IMR-90 (cell line): ENCODE measurements around the gene CCDC88B.

Experiments used
- BHLHE40 ChIP-seq: fragments of 150-350 bp; IDR thresholded peaks from 2 replicates; pipeline ENCODE4 v1.6.1; 2016; ENCODE audit warnings: mild to moderate bottlenecking, low read depth, low read length
- CEBPB ChIP-seq: IDR thresholded peaks from 2 replicates; pipeline ENCODE4 v1.6.1; 2012; ENCODE audit warnings: low read depth, low read length, improper control_type of control experiment
- CTCF ChIP-seq: conservative IDR thresholded peaks from 2 replicates; pipeline ENCODE4 v1.5.1; 2012; ENCODE audit warnings: mild to moderate bottlenecking, low read depth, low read length, improper control_type of control experiment
- POLR2A ChIP-seq: IDR thresholded peaks from 2 replicates; pipeline ENCODE4 v1.6.1; 2012; ENCODE audit warnings: mild to moderate bottlenecking, low read depth, low read length
- RAD21 ChIP-seq: IDR thresholded peaks from 2 replicates; pipeline ENCODE4 v1.6.1; 2012; ENCODE audit warnings: low read length, improper control_type of control experiment
- RFX5 ChIP-seq: IDR thresholded peaks from 2 replicates; pipeline ENCODE4 v1.8.0; 2012; ENCODE audit warnings: low read depth, mild to moderate bottlenecking, low read length, moderate library complexity
- SMC3 ChIP-seq: fragments of 150-350 bp; IDR thresholded peaks from 2 replicates; pipeline ENCODE4 v1.6.1; 2016; ENCODE audit warnings: low read depth, mild to moderate bottlenecking, antibody characterized with exemption, low read length, moderate library complexity
- USF2 ChIP-seq: fragments of 150-350 bp; IDR thresholded peaks from 2 replicates; pipeline ENCODE4 v1.6.1; 2017; ENCODE audit warnings: mild to moderate bottlenecking, antibody characterized with exemption, low read length, low read depth

- TF ChIP-seq CTCF (peak; percentile 37; the same call in 1 of the 2 replicates), POLR2A (no peak), USF2 (no peak), BHLHE40 (no peak), RAD21 (no peak; the same call in 1 of the 2 replicates), RFX5 (no peak), SMC3 (peak; percentile 12; the same call in 1 of the 2 replicates), CEBPB (no peak)
Observed at GRCh38 chr11:64305691-64306562, 34.1 kb upstream of the CCDC88B start.
